Lung (tissue), 12 donors: ENCODE results near the gene ERC2. TPM values are rescaled to one million over a fixed set of nuclear protein-coding genes. Genes with fewer than 3 reads are reported as not detected.

Experiments
- ATAC-seq: fragments of 200-7000 bp; cut with Tn5 transposase; one replicate; pipeline ENCODE4 v1.9.1; 2020; ENCODE audit warnings: moderate number of reproducible peaks; ENCODE audit not compliant: insufficient read depth, low FRiP score
- DNase-seq, 3 donors: peaks; one replicate each; pipeline ENCODE4 v3.0.0-alpha.2; 2013 to 2017
- H3K27ac ChIP-seq, 2 donors: one replicate each; pipeline ENCODE4 v1.5.1; 2013; ENCODE audit warnings: mild to moderate bottlenecking in 2 of 2, moderate library complexity in 2 of 2, control low read depth in 1 of 2, inconsistent platforms in 1 of 2, low read depth in 1 of 2, low read length in 1 of 2
- H3K27me3 ChIP-seq, 3 donors: one replicate each; pipeline ENCODE4 v1.5.1; 2013; ENCODE audit warnings: low read length in 2 of 3; ENCODE audit not compliant: control insufficient read depth in 3 of 3, insufficient read depth in 3 of 3
- H3K36me3 ChIP-seq, 4 donors: one replicate each; pipeline ENCODE4 v1.5.1; 2013; ENCODE audit warnings: low read length in 4 of 4, mild to moderate bottlenecking in 1 of 4, moderate library complexity in 1 of 4; ENCODE audit not compliant: control insufficient read depth in 4 of 4, insufficient read depth in 4 of 4
- H3K4me1 ChIP-seq, 5 donors: one replicate each; pipeline ENCODE4 v1.5.1; 2013; ENCODE audit warnings: low read length in 5 of 5, mild to moderate bottlenecking in 2 of 5, moderate library complexity in 1 of 5; ENCODE audit not compliant: control insufficient read depth in 5 of 5, insufficient read depth in 5 of 5
- H3K4me3 ChIP-seq: one replicate; pipeline ENCODE4 v1.5.1; 2013; ENCODE audit warnings: mild to moderate bottlenecking, control low read depth, moderate library complexity
- H3K9ac ChIP-seq, 2 donors: one replicate each; pipeline ENCODE4 v1.5.1; 2013; ENCODE audit warnings: low read length in 2 of 2, control low read depth in 1 of 2; ENCODE audit not compliant: insufficient read depth in 1 of 2
- H3K9me3 ChIP-seq, 4 donors: one replicate each; pipeline ENCODE4 v1.5.1; 2013; ENCODE audit warnings: low read length in 3 of 4, mild to moderate bottlenecking in 1 of 4, moderate library complexity in 1 of 4; ENCODE audit not compliant: control insufficient read depth in 4 of 4, insufficient read depth in 3 of 4
- WGBS, 2 donors: extraction: QIAGEN DNeasy Blood & Tissue Kit; methylation state at CpG; one replicate each; pipeline ENCODE4 v1.1.7; 2013; 5-methylcytosine and 5-hydroxymethylcytosine counted together
- polyA plus RNA-seq, 2 donors: library from polyadenylated mRNA; stranded (reverse); fragments of 200-250 nt; gene quantifications; one replicate each; pipeline ENCODE4 v1.2.1, GENCODE V29; 2013
- total RNA-seq, 2 donors: library from RNA; depleted of rRNA in 1 of 2; stranded (reverse); fragments of >200 nt in 1 of 2; gene quantifications; one replicate each; pipeline ENCODE4 v1.2.1, GENCODE V29; 2014 to 2021
- TF ChIP-seq, protein P1 (sequence below): IDR thresholded peaks from 2 replicates; pipeline ENCODE4 v1.5.1; 2012; ENCODE audit warnings: mild to moderate bottlenecking; ENCODE audit errors: control extremely low read depth, extremely low read depth
- donor health status: control.
- donor health status: control.
- donor health status: Bipolar disorder and iron deficiency.
- donor health status: healthy.
- donor health status: DM: yes; HTN: yes; CAD: no.

Gene ERC2
- total and polyA plus RNA-seq, 4 donors: 0.20 to 3.5 (median 0.97) TPM

DNA sequence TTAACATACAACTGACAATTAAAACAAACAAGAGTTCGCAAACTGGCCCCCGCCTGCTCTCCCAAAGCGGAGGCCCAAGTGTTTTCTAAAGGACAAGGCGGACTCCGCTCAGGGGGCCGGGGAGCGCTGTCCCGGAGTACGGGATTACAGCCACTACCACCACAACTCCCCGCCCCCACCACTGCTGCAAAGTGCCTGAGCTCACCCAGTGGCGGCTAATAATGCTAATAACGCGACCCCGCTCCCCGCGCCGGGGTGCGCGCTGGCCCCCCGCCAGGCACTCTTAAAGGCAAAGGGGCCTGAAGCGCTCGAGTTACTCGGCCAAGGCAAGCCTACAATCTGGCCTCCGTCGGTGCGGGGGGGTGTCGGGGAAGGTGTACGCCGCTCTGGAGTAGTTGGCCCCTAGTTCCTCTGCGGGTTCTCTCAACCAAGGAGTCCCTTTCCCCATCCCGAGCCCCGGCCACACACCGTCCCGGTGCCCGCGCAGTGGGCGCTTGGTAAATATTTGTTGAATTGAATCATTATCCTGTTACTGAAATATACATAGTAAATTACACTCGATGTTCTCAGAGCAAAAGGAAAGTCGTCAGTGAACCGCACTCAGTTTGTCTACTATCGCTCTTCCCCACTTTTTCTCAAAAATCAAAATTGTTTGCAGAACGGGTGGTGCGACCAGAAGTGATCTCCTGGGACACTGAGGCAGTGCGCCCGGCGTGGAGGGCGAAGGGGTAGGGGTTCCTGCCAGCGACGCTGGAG, 982.0 kb downstream of the ERC2 start:
- DNase-seq: peak; percentile 74 to 77 (median 74)
- H3K36me3 ChIP-seq: no peaks in the 10 kb centered on the region
- TF ChIP-seq, protein P1, sequence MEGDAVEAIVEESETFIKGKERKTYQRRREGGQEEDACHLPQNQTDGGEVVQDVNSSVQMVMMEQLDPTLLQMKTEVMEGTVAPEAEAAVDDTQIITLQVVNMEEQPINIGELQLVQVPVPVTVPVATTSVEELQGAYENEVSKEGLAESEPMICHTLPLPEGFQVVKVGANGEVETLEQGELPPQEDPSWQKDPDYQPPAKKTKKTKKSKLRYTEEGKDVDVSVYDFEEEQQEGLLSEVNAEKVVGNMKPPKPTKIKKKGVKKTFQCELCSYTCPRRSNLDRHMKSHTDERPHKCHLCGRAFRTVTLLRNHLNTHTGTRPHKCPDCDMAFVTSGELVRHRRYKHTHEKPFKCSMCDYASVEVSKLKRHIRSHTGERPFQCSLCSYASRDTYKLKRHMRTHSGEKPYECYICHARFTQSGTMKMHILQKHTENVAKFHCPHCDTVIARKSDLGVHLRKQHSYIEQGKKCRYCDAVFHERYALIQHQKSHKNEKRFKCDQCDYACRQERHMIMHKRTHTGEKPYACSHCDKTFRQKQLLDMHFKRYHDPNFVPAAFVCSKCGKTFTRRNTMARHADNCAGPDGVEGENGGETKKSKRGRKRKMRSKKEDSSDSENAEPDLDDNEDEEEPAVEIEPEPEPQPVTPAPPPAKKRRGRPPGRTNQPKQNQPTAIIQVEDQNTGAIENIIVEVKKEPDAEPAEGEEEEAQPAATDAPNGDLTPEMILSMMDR: no peak
- WGBS, 2 donors: 3% methylated on average over 48 to 49 of the region's 49 CpGs
- ATAC-seq: no peak
- H3K4me1 ChIP-seq: peaks cover 0 to 65% (median 8%) of the 10 kb centered on the region in 5 donors
- peak overlapping the region in 1 of 2 donors; percentile 77 for H3K9ac ChIP-seq
- peaks cover 2 to 67% (median 41%) of the 10 kb centered on the region in 3 donors for H3K27me3 ChIP-seq
- peak overlapping the region; percentile 27 to 86 for H3K27ac ChIP-seq
- H3K4me3 ChIP-seq: peak overlapping the region; percentile 60
- peaks cover 0 to 2% (median 0%) of the 10 kb centered on the region in 4 donors for H3K9me3 ChIP-seq

DNA sequence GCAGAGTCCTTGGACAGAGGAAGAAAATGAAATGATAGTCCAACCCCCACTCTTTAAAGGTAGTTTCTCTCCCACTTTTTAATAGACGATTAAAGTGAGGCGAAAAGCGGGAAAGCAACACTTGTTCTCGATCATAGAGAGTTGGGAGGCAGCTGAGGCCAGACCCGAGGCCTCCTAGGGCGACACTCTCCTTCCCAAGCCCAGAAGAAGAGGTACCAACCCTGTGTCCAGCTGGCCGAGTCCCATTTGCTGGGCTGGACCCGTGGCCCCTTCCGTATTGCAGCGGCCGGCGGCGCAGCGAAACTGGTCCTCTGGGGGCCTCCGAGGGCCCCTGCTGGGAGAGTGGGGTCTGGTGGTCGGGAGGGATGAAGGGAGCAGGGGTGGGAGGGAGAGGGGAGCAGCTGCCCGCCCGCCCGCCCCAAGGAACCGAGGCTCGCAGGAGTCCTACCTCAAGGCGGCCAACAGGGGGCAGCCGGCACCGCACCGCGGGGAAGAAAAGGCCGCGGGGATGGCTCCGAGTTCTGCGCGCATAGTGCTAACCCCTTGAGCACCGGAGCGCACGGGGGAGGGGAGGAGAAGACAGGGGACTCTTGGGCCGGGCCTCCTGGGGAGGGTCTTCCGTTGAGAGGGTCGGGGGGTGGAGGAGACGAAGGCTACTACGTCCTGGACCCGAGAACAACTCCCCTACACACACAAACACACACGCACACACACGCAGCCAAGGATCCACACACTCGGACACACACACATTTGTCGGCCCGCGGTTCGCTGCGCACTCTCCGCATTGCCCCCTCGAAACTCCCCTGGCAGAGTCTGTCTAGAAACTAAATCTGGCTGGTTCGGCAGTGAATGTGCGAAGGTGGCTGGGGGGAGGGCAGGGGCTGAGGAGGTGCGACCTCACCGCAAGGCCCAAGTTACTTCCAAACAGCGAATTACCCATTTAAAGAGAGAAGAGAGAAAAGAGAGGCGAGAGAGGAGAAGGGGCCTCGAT, 983.2 kb downstream of the ERC2 start:
- peak; percentile 86 to 91 (median 88) for DNase-seq
- peak; percentile 80 for ATAC-seq
- H3K4me1 ChIP-seq: peaks cover 0 to 58% (median 5%) of the 10 kb centered on the region in 5 donors
- H3K27me3 ChIP-seq: peaks cover 2 to 69% (median 40%) of the 10 kb centered on the region in 3 donors
- TF ChIP-seq, protein P1: peak; percentile 22
- peak overlapping the region; percentile 24 for H3K4me3 ChIP-seq
- peak overlapping the region in 1 of 2 donors; percentile 80 for H3K27ac ChIP-seq
- peaks cover 0 to 2% (median 0%) of the 10 kb centered on the region in 4 donors for H3K9me3 ChIP-seq
- 4 to 5% methylated on average over 49 to 57 of the region's 57 CpGs for WGBS, 2 donors
- peak overlapping the region in 1 of 2 donors; percentile 13 for H3K9ac ChIP-seq
- no peaks in the 10 kb centered on the region for H3K36me3 ChIP-seq

DNA sequence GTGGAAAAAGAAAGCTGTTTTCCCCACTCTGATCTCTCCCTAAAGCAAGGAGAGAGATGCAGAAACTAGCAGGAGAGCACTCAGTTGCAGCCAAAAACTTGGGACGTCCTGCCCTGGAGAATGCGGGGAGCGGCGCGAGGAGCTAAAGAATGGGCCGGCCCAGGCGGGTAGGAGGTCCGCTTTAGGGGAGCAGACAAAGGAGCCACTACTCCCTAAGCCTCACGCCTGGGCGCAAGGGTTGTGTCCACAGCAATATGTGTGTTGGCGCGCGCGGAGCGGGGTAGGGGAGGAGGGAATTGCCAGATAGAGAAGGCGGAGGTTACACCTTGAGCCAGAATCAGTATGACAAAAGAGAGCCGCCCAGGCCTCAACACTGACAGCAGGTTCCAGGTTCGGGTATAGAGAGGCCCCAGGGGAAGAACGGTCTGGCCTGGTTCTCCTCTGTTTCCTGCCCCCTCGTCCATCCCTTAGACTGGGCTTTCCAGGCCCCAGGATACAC, 984.0 kb downstream of the ERC2 start:
- Histone ChIP-seq H3K9ac (no peak overlapping the region), H3K27ac (no peak overlapping the region)

More for the DNA sequence above, 984.0 kb downstream of the ERC2 start:
- Histone ChIP-seq H3K36me3 (no peaks in the 10 kb centered on the region), H3K4me3 (no peak overlapping the region), H3K4me1 (peaks cover 0 to 49% (median 4%) of the 10 kb centered on the region in 5 donors), H3K27me3 (peaks cover 2 to 65% (median 31%) of the 10 kb centered on the region in 3 donors), H3K9me3 (peaks cover 0 to 2% (median 0%) of the 10 kb centered on the region in 4 donors)
- 26 to 47% methylated on average over 20 of the region's 20 CpGs for WGBS, 2 donors
- TF ChIP-seq, protein P1: no peak
- DNase-seq (peak in 1 of 3 donors; percentile 6), ATAC-seq (no peak)
